IPS DF 6.9 (cell line): ENCODE measurements around the gene MAPKAPK2.
"Not testable (repeated sequence)": the region's sequence is repeated elsewhere in the genome, so short reads cannot be mapped to it uniquely, and the experiment has no call there.

Experiments
- DNase-seq: peaks from one replicate; pipeline ENCODE4 v3.0.0-alpha.2; 2013; ENCODE audit warnings: low read depth, low spot score
- H3K27ac ChIP-seq: one replicate; pipeline ENCODE4 v1.5.1; 2013; ENCODE audit warnings: low read length, control low read depth
- H3K27me3 ChIP-seq: 2 replicates; pipeline ENCODE4 v1.6.1; 2013; ENCODE audit warnings: mild to moderate bottlenecking, low read length; ENCODE audit not compliant: control insufficient read depth, insufficient read depth
- H3K36me3 ChIP-seq: 2 replicates; pipeline ENCODE4 v1.6.1; 2013; ENCODE audit warnings: low read length; ENCODE audit not compliant: control insufficient read depth, insufficient read depth
- H3K4me1 ChIP-seq: 2 replicates; pipeline ENCODE4 v1.6.1; 2013; ENCODE audit warnings: low read length; ENCODE audit not compliant: control insufficient read depth, insufficient read depth
- H3K4me3 ChIP-seq: 2 replicates; pipeline ENCODE4 v1.5.1; 2013; ENCODE audit warnings: mild to moderate bottlenecking, low read length
- H3K9me3 ChIP-seq: 2 replicates; pipeline ENCODE4 v1.6.1; 2013; ENCODE audit warnings: low read length, inconsistent platforms; ENCODE audit not compliant: control insufficient read depth, insufficient read depth
- WGBS: extraction: QIAGEN DNeasy Blood & Tissue Kit; methylation state at CpG from one replicate; pipeline ENCODE4 v1.1.7; 2013; ENCODE audit warnings: mixed read lengths, missing lambda C conversion rate; ENCODE audit not compliant: insufficient read length, insufficient coverage; 5-methylcytosine and 5-hydroxymethylcytosine counted together

The MAPKAPK2 gene

GRCh38 chr1:206776229-206776628, 91.5 kb downstream of the MAPKAPK2 start:
- H3K4me1 ChIP-seq = no peaks in the 10 kb centered on the region
- H3K36me3 ChIP-seq = no peaks in the 10 kb centered on the region
- H3K27me3 ChIP-seq = no peaks in the 10 kb centered on the region
- no peak overlapping the region for H3K27ac ChIP-seq
- H3K4me3 ChIP-seq = no peak overlapping the region
- no peaks in the 10 kb centered on the region for H3K9me3 ChIP-seq
- WGBS = no CpG with 5 or more reads among the region's 4 CpGs
- no peak for DNase-seq

GRCh38 chr1:206778031-206778430, 93.3 kb downstream of the MAPKAPK2 start:
- no peaks in the 10 kb centered on the region for H3K9me3 ChIP-seq
- H3K4me1 ChIP-seq = no peaks in the 10 kb centered on the region
- H3K36me3 ChIP-seq = no peaks in the 10 kb centered on the region
- H3K27me3 ChIP-seq = no peaks in the 10 kb centered on the region
- WGBS = no CpG with 5 or more reads among the region's 7 CpGs
- DNase-seq = no peak
- no peak overlapping the region for H3K27ac ChIP-seq
- no peak overlapping the region for H3K4me3 ChIP-seq

- H3K4me1 ChIP-seq, H3K9me3 ChIP-seq, H3K27ac ChIP-seq, H3K36me3 ChIP-seq, H3K27me3 ChIP-seq, DNase-seq, H3K4me3 ChIP-seq: not testable (repeated sequence)
- no CpG with 5 or more reads among the region's 6 CpGs for WGBS
Observed at GRCh38 chr1:206778911-206779310, 94.2 kb downstream of the MAPKAPK2 start.

- no peak overlapping the region for H3K4me3 ChIP-seq
- no peaks in the 10 kb centered on the region for H3K4me1 ChIP-seq
Observed at GRCh38 chr1:206779638-206780037, 94.9 kb downstream of the MAPKAPK2 start.

GRCh38 chr1:206782448-206782847, 97.7 kb downstream of the MAPKAPK2 start:
- no peak for DNase-seq
- WGBS = no CpG with 5 or more reads among the region's 2 CpGs

More at GRCh38 chr1:206779638-206780037, 94.9 kb downstream of the MAPKAPK2 start:
- no peaks in the 10 kb centered on the region for H3K36me3 ChIP-seq
- WGBS = no CpG with 5 or more reads among the region's 2 CpGs
- H3K9me3 ChIP-seq = no peaks in the 10 kb centered on the region
- H3K27me3 ChIP-seq = no peaks in the 10 kb centered on the region
- DNase-seq = no peak
- no peak overlapping the region for H3K27ac ChIP-seq

GRCh38 chr1:206783506-206783905, 98.8 kb downstream of the MAPKAPK2 start:
- H3K27ac ChIP-seq = no peak overlapping the region
- H3K9me3 ChIP-seq = no peaks in the 10 kb centered on the region
- H3K27me3 ChIP-seq = no peaks in the 10 kb centered on the region
- H3K4me3 ChIP-seq = no peak overlapping the region
- no peak for DNase-seq
- H3K36me3 ChIP-seq = no peaks in the 10 kb centered on the region
- H3K4me1 ChIP-seq = no peaks in the 10 kb centered on the region
- WGBS = no CpG with 5 or more reads among the region's 7 CpGs

More at GRCh38 chr1:206782448-206782847, 97.7 kb downstream of the MAPKAPK2 start:
- no peaks in the 10 kb centered on the region for H3K36me3 ChIP-seq
- no peaks in the 10 kb centered on the region for H3K4me1 ChIP-seq
- H3K27ac ChIP-seq = no peak overlapping the region
- H3K4me3 ChIP-seq = no peak overlapping the region
- no peaks in the 10 kb centered on the region for H3K27me3 ChIP-seq
- H3K9me3 ChIP-seq = no peaks in the 10 kb centered on the region
